ENCODE data around the gene ABLIM1.

Gene ABLIM1

GRCh38 chr10:114384601-114385000, 273.5 kb downstream of the ABLIM1 start:
- H3K4me1 ChIP-seq (ENCODE audit: control insufficient read depth, insufficient read depth, low read length), result peaks cover 9% of the 10 kb centered on the region; the same call in 1 of the 2 replicates
- no peak overlapping the region for H3K4me3 ChIP-seq (ENCODE audit: low read depth, low read length)
- H3K27ac ChIP-seq (ENCODE audit: low read depth, low read length), result no peak overlapping the region
- H3K36me3 ChIP-seq (ENCODE audit: control insufficient read depth, insufficient read depth, low read length), result no peaks in the 10 kb centered on the region
- H3K9ac ChIP-seq (ENCODE audit: low read length), result no peak overlapping the region
- no peaks in the 10 kb centered on the region for H3K9me3 ChIP-seq (ENCODE audit: control insufficient read depth, insufficient read depth, low read depth, low read length)
- no peaks in the 10 kb centered on the region for H3K27me3 ChIP-seq (ENCODE audit: control insufficient read depth, insufficient read depth, low read length)

DNA sequence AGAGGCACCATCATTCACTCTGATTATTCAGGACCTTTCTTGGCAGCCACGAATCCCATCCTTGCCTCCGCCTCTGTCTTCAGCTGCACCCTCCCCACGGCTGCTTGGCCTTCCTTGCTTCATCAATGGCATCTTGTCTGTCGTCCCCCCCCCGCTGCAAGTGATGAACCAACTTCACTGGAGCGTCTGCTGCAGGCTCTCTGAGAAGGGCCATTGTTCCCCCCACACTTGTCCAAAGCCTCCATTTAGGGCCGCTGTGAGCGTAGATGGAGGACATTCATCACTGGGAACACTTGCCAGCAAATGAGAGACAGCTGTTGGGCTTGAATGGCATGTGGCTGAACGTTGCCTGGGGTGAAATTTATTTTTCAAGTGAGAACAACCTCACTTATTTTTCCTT, 273.9 kb downstream of the ABLIM1 start:
- Histone ChIP-seq H3K36me3 (ENCODE audit: control insufficient read depth, insufficient read depth, low read length) (no peaks in the 10 kb centered on the region), H3K4me3 (ENCODE audit: low read depth, low read length) (no peak overlapping the region), H3K27me3 (ENCODE audit: control insufficient read depth, insufficient read depth, low read length) (no peaks in the 10 kb centered on the region), H3K9ac (ENCODE audit: low read length) (no peak overlapping the region), H3K9me3 (ENCODE audit: control insufficient read depth, insufficient read depth, low read depth, low read length) (no peaks in the 10 kb centered on the region), H3K27ac (ENCODE audit: low read depth, low read length) (no peak overlapping the region), H3K4me1 (ENCODE audit: control insufficient read depth, insufficient read depth, low read length) (peaks cover 9% of the 10 kb centered on the region; the same call in 1 of the 2 replicates)
